Ovary (tissue), 9 donors: ENCODE data around the gene AHCTF1. TPM values are rescaled to one million over a fixed set of nuclear protein-coding genes. Genes with fewer than 3 reads are reported as not detected.
"Not testable (repeated sequence)": the region's sequence is repeated elsewhere in the genome, so short reads cannot be mapped to it uniquely, and the experiment has no call there.

Experiments used
- DNase-seq, 5 donors: peaks; one replicate each; pipeline ENCODE4 v3.0.0-alpha.2; 2019 to 2020
- H3K27ac ChIP-seq, 2 donors: fragments of 200-600 bp; one replicate each; pipeline versions ENCODE4 v1.5.1 to v1.8.0; 2019 to 2022
- H3K27me3 ChIP-seq: fragments of 200-600 bp; one replicate; pipeline ENCODE4 v1.8.0; 2022
- H3K36me3 ChIP-seq: fragments of 200-600 bp; sonication (generic); one replicate; pipeline ENCODE4 v1.5.1; 2019
- H3K4me1 ChIP-seq: one replicate; pipeline ENCODE4 v1.8.1; 2013; ENCODE audit warnings: mild to moderate bottlenecking, moderate library complexity; ENCODE audit not compliant: insufficient read depth
- H3K4me3 ChIP-seq: fragments of 200-600 bp; sonication (generic); one replicate; pipeline ENCODE4 v1.5.1; 2017
- H3K9me3 ChIP-seq, 2 donors: fragments of 200-600 bp in 1 of 2; sonication (generic) in 1 of 2; one replicate each; pipeline versions ENCODE4 v1.5.1 to v1.8.1; 2013 to 2019; ENCODE audit warnings: mild to moderate bottlenecking in 1 of 2, moderate library complexity in 1 of 2
- CTCF ChIP-seq, 3 donors: fragments of 450-650 bp in 2 of 3; fragments of 200-600 bp in 1 of 3; IDR thresholded peaks; one replicate each; pipeline versions ENCODE4 v1.5.1 to v1.8.0; 2016 to 2022; ENCODE audit warnings: antibody characterized with exemption in 3 of 3, mild to moderate bottlenecking in 1 of 3
- EP300 ChIP-seq: sonication (generic); formaldehyde crosslinking; IDR thresholded peaks from one replicate; pipeline ENCODE4 v1.6.1; 2017; ENCODE audit warnings: antibody characterized with exemption
- POLR2A ChIP-seq: fragments of 450-650 bp; IDR thresholded peaks from one replicate; pipeline ENCODE4 v1.6.1; 2017; ENCODE audit warnings: antibody characterized with exemption, mild to moderate bottlenecking, moderate library complexity
- WGBS, 3 donors: extraction: QIAGEN DNeasy Blood & Tissue Kit in 1 of 3; methylation state at CpG; one replicate each; pipeline versions ENCODE4 v1.1.5 to v1.1.7; 2013 to 2017; 5-methylcytosine and 5-hydroxymethylcytosine counted together
- intact Hi-C, 4 donors: fragments of 100-400 bp; cut with DNase I; formaldehyde crosslinking; loops; one replicate each; pipeline versions ENCODE4 v1.11.0 to v1.15.1; 2022 to 2023
- polyA plus RNA-seq, 2 donors: library from polyadenylated mRNA; stranded (reverse); fragments of 200-250 nt in 1 of 2; fragments of 350-450 nt in 1 of 2; fragmentation: Illumina TruSeq in 1 of 2; extraction: RNeasy Lipid Tissue Mini Kit (QIAGEN cat#74804) in 1 of 2; gene quantifications; one replicate each; pipeline ENCODE4 v1.2.3, GENCODE V29; 2013 to 2014
- total RNA-seq, 7 donors: library from RNA; depleted of rRNA in 2 of 7; stranded (reverse); fragments of >200 nt in 2 of 7; fragmentation: NEBNext Ultra II Directional in 3 of 7; extraction: Animal tissue kit (Norgen Biotek cat#: 25700) in 3 of 7; gene quantifications; one replicate each; pipeline versions ENCODE4 v1.1.0 to v1.2.4, GENCODE V29; 2016 to 2023
- donor health status: DM: no; HTN: no; CAD: no; lungs with moderate emphysema.
- donor health status: DM: no; HTN: no; CAD: no.
- donor health status: Bipolar disorder and iron deficiency.
- donor health status: DM: yes; HTN: yes; CAD: no.
- donor health status: DM: no; HTN: no; CAD: no.
- donor health status: DM: yes; HTN: yes; CAD: no.

AHCTF1 gene
- total and polyA plus RNA-seq, 9 donors: 18.8 to 60.4 (median 47.2) TPM

DNA sequence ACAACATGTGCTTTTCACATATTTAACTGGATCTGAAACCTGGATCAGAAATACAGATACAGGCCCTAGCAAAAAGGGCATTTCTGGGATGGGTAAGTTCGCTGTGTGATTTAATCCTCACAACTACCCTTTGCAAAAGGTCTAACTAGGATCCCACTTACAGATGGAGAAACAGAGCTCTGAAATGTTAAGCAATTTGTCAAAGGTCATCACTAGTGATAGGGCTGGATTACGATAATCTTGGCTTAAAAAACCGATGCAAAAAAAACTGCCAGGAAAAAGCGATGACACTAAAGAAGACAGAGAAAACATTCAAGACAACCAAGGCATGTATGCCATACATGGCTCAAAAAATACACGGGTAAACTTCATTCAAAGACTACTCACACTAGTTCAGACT, 29.9 kb downstream of the AHCTF1 start:
- Histone ChIP-seq H3K4me1 (no peaks in the 10 kb centered on the region), H3K27ac (no peak overlapping the region), H3K4me3 (no peak overlapping the region), H3K27me3 (no peaks in the 10 kb centered on the region), H3K36me3 (no peaks in the 10 kb centered on the region), H3K9me3 (no peaks in the 10 kb centered on the region)
- no peak for DNase-seq
- intact Hi-C loops: loop anchor here in 1 of 4 donors (10.0 kb wide), 1 partner anchor 67 kb away; no protein-coding TSS in a partner anchor
- 87 to 92% (median 89%) methylated on average over 5 of the region's 5 CpGs for WGBS, 3 donors
- TF ChIP-seq CTCF (IDR thresholded peaks at IDR 0.05) (no peak), EP300 (no peak), POLR2A (no peak)

- Histone ChIP-seq H3K4me3 (no peak overlapping the region), H3K9me3 (no peaks in the 10 kb centered on the region), H3K27ac (no peak overlapping the region), H3K4me1 (no peaks in the 10 kb centered on the region), H3K36me3 (no peaks in the 10 kb centered on the region), H3K27me3 (no peaks in the 10 kb centered on the region)
- TF ChIP-seq EP300 (no peak), POLR2A (no peak), CTCF (IDR thresholded peaks at IDR 0.05) (no peak)
- no peak for DNase-seq
- WGBS, 3 donors: 96 to 97% (median 97%) methylated on average over 5 of the region's 5 CpGs
- intact Hi-C loops: no loop called here
Observed at GRCh38 chr1:246897302-246897701, 34.4 kb downstream of the AHCTF1 start.

DNA sequence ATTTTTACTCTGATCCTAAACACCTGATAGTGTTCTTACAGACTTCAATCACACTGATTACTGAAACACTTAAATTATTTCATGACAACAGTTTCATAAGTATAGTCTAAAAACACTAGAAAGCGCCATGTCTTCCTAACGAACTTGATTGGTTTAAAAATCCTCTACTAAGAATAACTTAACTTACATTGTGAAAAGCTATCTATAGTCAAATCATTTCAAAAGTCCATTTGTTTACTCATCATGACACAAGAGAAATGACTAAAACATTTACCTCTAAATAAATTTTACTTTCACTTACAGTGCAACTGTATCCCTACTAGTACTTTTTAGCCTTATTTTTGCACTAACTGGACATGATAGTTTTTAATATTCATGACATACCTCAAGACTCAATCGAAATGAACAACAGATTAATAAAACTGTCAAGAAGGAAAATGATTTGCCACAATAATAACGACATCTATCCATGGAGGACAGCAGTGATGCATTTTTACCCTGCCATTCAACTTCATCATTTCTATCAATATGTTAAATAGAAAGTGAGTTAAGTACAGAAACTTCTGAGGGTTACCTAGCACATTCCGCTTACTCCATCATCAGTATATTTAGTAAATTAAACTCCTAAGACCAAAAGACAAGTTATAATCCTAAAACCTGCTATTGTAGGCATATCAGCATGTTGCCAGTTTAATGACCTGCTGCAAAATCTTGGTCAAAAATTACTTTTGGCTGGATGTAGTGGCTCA, 38.4 kb downstream of the AHCTF1 start:
- H3K27me3 ChIP-seq: no peaks in the 10 kb centered on the region
- intact Hi-C loops: no loop called here
- TF ChIP-seq EP300 (no peak), CTCF (IDR thresholded peaks at IDR 0.05) (no peak), POLR2A (no peak)
- no peaks in the 10 kb centered on the region for H3K4me1 ChIP-seq
- H3K36me3 ChIP-seq: no peaks in the 10 kb centered on the region
- H3K9me3 ChIP-seq: no peaks in the 10 kb centered on the region
- no peak overlapping the region for H3K4me3 ChIP-seq
- H3K27ac ChIP-seq: no peak overlapping the region
- no peak for DNase-seq
- WGBS, 3 donors: 92 to 93% (median 92%) methylated on average over 5 of the region's 5 CpGs

DNA sequence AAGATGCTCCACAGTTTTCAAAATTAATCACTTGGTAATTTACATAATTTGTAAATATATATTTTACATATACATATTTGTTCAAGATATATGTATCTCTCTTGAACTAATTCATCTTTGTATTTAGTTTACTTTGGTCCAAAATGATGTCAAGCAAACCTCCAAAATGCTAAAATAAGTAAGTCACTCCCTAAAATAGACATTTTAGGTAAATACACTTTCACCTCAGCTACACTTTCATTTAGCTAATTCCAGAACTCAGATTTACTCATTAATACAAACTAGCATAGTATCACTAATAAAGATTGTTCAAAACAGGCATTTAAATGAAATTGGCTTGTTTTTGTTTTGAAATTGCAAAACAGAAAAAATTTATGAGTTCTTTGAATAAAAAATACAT, 40.6 kb downstream of the AHCTF1 start:
- Histone ChIP-seq H3K9me3 (no peaks in the 10 kb centered on the region), H3K36me3 (no peaks in the 10 kb centered on the region), H3K4me3 (no peak overlapping the region), H3K27ac (no peak overlapping the region), H3K27me3 (no peaks in the 10 kb centered on the region), H3K4me1 (no peaks in the 10 kb centered on the region)
- intact Hi-C loops: no loop called here
- no peak for TF ChIP-seq EP300
- TF ChIP-seq POLR2A: no peak
- no peak for DNase-seq

DNA sequence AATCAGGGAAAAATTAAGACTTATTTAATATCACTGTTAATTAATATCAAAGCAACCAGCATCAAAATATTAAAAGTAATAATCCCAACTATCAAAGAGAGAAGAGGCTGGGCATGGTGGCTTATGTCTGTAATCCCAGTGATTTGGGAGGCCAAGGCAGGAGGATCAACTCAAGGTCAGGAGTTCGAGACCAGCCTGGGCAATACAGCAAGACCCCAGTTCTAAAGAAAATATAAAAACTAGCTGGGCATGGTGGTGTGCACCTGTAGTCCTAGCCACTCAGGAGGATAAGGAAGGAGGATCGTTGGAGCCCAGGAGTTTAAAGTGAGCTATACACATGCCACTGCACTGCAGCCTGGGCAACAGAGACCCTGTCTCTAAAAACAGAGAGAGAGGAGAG, 43.2 kb downstream of the AHCTF1 start:
- Histone ChIP-seq H3K4me3 (no peak overlapping the region), H3K9me3 (no peaks in the 10 kb centered on the region), H3K27ac (no peak overlapping the region), H3K4me1 (no peaks in the 10 kb centered on the region), H3K36me3 (no peaks in the 10 kb centered on the region), H3K27me3 (no peaks in the 10 kb centered on the region)
- intact Hi-C loops: no loop called here
- WGBS, 3 donors: 91 to 94% (median 94%) methylated on average over 2 of the region's 2 CpGs
- TF ChIP-seq CTCF (IDR thresholded peaks at IDR 0.05): no peak
- no peak for TF ChIP-seq EP300
- TF ChIP-seq POLR2A: no peak
- no peak for DNase-seq

DNA sequence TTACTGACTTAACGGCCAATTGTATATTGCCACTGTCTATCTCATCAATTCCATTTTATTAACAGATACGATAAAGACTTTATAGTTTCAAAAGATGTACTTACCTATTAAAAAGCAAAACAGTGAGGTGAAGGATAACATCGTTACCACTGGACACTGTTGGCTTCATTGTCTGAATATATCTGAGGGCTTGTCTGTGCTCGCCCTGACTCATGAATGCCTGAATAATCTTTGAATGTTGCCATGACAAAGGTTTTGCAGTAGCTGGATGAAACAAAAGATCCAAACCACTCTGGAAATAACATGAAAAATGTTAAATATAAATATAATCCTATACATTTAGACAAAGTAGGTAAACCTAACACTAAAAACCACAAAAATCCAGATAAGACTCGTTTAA, 46.4 kb downstream of the AHCTF1 start:
- H3K36me3 ChIP-seq, H3K27me3 ChIP-seq, H3K4me3 ChIP-seq, intact Hi-C loops, H3K9me3 ChIP-seq, DNase-seq, H3K4me1 ChIP-seq, H3K27ac ChIP-seq: not testable (repeated sequence)
- WGBS, 3 donors: 92 to 94% (median 94%) methylated on average over 5 of the region's 5 CpGs
